Fibroblast of mammary gland (primary cell): ENCODE measurements around the gene LIN7B.
"Not testable (repeated sequence)": the region's sequence is repeated elsewhere in the genome, so short reads cannot be mapped to it uniquely, and the experiment has no call there.

ENCODE experiments used
- DNase-seq: peaks from one replicate; pipeline ENCODE4 v3.0.0-alpha.2; 2010; ENCODE audit warnings: low read depth
- H3K4me3 ChIP-seq: 2 replicates; pipeline ENCODE4 v1.5.1; 2011; ENCODE audit warnings: low read depth, mild to moderate bottlenecking, low read length, moderate library complexity; ENCODE audit not compliant: control insufficient read depth
- CTCF ChIP-seq: conservative IDR thresholded peaks from 2 replicates; pipeline ENCODE4 v1.5.1; 2011; ENCODE audit warnings: low read depth, low read length, inconsistent platforms; ENCODE audit not compliant: control insufficient read depth, insufficient read depth

LIN7B gene

GRCh38 chr19:49071860-49072547, 42.2 kb upstream of the LIN7B start:
- no peak for TF ChIP-seq CTCF
- no peak overlapping the region for H3K4me3 ChIP-seq
- no peak for DNase-seq

- peak; percentile 18 for DNase-seq
- H3K4me3 ChIP-seq: no peak overlapping the region
- peak; percentile 35 for TF ChIP-seq CTCF
Observed at GRCh38 chr19:49073514-49074378, 40.4 kb upstream of the LIN7B start.

- peak; percentile 51 for TF ChIP-seq CTCF
- peak; percentile 64 for DNase-seq
- not testable (repeated sequence) for H3K4me3 ChIP-seq
Observed at GRCh38 chr19:49074869-49075268, 39.3 kb upstream of the LIN7B start.

GRCh38 chr19:49080392-49080791, 33.8 kb upstream of the LIN7B start:
- no peak for TF ChIP-seq CTCF
- no peak for DNase-seq

GRCh38 chr19:49081273-49081672, 32.9 kb upstream of the LIN7B start:
- TF ChIP-seq CTCF: no peak
- DNase-seq: no peak
- H3K4me3 ChIP-seq: no peak overlapping the region

More at GRCh38 chr19:49080392-49080791, 33.8 kb upstream of the LIN7B start:
- H3K4me3 ChIP-seq: no peak overlapping the region

- TF ChIP-seq CTCF: no peak
- no peak for DNase-seq
- H3K4me3 ChIP-seq: peak overlapping the region; percentile 96
Observed at GRCh38 chr19:49084206-49085019, 29.8 kb upstream of the LIN7B start.
